CD4-positive, alpha-beta T cell treated with Interferon alpha-2 for 1 hour (primary cell): ENCODE results near the gene PLAC1.

Experiments
- DNase-seq, 2 donors: peaks; one replicate each; pipeline ENCODE4 v3.0.0-alpha.2; 2020 to 2022

Gene PLAC1

DNA sequence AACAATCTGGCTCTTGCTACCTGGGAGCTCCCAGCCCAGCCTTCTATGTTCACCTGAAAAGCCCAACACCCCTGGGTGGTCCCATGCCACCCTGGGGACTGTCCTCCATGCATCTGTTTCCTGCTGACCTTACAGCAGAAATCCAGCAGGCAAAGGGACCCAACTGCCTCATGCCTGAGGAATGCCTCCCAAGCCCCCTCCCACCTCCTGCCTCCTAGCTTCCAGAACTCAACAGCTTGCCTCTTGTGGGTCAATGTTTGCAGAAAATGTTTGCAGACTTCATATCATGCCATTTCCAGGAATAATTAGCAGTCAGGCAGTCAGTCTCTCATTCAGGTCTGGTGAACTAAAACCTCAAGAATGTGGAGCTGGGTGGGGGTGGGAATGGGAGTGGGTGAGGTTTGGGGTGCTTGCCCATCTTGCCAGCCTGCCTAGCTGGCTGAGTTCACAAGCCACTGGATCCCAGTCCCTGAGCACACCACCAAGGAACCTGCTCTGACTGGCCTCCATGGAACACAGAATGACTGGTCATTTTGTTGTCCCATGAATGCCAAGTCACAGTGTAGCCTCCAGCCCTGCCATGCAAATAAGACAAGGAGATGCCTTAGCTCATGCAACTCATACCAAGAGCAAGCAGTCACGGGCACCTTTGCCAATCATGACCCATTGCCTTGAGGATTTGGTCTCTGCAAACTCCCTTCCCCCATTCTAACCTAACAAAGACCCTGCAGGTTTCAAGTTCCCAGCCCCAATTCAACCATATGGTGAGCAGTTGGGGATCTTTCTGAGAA, 12.1 kb upstream of the PLAC1 start:
- DNase-seq = no peak

DNA sequence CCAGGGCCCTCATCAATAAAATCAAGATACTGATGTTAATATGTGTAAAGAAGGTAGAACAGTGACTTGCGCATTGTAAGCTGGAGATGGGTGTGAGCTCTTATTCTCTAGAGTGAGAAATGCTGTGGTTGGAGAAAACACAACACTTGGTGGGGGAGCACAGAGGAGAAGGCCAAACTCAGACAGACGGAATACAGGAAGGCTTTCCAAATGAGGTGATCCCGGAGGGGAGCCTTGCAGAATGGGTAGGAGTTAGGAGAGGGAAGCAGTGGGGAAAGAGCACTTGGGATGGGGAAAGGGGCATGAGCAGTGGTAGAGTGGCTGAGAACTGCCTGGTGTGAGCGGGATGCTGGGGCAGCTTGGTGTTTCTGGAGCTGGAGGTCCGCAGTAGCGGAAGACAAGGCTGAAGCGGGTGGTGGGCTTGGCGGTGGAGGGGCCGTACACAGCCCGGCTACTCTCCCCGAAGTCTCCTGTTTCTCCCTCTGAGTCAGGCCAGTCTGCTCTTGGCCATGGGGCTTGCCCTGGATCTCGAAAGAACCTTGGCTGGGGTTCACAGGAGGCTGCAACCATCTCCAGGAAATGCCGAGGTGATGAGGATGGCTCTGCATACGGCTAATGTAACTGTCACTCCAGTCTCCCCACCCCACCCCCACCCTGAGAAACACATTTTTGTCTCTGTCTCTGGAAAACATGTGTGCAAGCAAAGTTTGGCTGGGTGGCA, 11.3 kb upstream of the PLAC1 start:
- DNase-seq = no peak

DNA sequence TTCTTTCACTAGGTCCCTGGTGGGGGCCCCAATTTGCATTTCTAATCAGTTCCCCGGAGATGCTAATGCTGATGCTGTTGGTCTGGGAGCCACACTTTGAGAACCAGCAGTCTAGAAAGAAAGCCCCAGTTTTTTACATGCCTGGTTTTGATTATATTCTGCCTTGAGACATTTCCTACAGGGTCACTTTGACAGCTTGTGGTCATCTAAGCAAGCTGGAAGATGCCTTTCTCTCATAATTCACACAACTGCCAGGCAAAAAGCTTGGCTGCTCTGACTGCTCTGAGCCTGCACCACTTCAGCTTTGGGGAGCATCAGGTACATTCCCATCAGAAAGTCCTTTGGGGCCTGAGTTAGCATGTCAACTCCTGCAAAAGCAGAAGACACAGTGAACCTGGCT, 5.9 kb upstream of the PLAC1 start:
- no peak for DNase-seq

DNA sequence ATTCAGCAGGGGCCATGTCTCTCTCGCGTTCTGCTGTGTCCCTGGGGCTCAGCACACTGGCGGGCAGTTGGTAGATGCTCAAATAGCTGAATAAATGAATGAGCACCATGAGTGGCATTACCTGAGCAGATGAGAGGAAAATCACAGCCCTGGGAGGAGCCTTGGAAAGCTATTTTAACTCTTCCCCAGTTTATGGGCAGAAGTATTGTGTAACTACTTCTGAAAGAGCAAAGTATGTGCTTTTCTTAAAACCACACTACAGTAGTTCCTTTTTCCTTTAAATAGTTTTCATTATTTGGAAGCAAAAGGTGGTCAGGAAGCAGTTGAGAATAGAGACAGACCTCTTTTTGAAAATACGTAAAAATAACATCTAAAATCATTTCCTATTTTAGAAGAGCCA, 3.0 kb upstream of the PLAC1 start:
- DNase-seq = no peak

DNA sequence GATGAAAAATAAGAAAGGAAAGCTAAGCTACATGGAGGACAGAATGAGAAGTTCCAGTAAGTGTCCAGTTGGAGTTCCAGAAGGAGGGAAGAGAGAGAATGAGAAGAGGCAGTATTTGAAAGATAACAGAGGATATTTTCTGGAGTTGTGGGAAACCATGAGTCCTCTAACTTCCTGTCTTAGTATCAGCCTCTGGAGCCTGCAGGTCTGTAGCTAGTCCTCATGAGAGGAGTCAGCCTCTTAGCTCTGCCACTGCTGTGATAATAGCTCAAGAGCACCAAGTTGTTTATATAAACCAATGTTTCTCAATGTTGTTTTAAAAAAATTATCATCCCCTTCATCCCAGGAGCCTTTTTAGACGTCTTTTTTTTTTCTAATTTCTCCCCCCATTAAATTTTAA, 2.4 kb upstream of the PLAC1 start:
- DNase-seq = no peak

DNA sequence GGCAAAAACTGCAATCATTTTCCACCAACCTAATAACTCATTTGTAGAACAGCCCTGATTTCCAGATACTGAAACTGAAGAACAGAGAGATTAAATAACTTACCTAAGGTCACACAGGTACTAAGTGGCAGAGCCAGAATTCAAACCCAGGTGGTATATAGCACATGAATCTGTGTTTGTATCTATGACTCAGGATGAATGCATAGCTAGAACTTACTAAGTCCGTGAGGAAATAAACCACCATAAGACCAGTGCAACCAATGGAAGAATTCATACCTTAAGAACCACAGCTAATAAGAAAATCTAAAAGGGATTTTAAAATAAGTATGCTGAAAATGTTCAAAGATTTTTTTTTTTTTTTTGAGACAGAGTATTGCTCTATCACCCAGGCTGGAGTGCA, 1.5 kb upstream of the PLAC1 start:
- no peak for DNase-seq

DNA sequence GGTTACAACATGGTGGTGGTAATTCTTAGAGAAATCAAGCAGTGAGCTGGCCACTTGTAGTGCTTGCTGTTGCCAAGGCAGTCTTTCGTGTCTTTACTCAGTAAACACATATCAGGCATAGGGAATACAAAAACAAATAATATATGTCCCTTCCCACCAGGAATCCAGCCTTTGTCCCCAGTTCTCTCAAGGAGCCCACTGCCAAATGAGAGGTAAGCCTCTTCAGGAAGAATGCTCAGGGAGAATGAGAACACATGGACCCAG, 421 bp upstream of the PLAC1 start:
- DNase-seq = no peak

DNA sequence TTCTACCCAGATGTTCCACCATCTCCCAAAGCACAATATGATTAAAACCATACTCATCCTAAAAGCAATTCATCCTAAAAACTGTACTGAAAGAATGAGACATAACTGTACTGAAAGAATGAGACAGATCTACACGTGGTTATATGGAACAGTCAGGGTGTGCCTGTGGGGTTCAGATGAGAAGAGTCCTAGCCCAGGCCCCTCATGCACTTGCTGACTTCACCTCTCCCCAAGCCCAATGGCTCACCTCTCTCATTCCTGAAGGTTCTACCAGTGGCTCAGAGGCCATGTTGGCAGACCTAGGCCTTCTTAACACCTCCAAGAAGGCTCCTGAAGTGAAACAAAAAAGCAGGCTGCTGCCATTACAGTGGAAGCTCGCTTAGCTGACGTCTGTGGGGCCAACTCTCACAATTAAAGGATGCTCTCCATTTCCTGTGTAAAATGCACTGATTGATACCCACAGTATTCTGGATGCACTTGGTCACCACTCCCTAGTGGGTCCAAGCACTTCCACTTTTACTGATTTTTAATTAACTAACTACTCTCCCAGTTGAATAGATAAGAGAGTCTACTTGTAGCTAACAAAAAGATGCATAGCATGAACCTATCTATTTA, 3.8 kb downstream of the PLAC1 start:
- DNase-seq = no peak

DNA sequence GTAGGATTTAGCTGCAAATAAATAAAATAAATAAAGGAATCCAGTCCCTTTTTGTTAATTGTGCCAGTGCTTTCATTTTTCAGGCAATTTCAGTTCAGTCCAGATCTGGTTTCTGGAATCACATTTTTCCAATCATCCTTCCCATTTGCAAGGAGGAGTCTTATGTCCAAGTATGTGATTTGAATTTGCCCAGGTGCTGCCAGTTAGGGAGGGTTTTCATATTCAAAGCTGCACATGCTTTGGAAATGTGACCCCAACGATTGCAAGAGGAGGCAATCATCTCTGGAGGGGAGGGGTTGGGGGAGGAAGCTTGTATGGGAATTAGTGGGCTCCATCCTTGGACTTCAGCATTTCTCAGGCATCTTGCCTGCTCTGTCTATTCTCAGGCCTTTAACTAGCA, 4.4 kb downstream of the PLAC1 start:
- no peak for DNase-seq

DNA sequence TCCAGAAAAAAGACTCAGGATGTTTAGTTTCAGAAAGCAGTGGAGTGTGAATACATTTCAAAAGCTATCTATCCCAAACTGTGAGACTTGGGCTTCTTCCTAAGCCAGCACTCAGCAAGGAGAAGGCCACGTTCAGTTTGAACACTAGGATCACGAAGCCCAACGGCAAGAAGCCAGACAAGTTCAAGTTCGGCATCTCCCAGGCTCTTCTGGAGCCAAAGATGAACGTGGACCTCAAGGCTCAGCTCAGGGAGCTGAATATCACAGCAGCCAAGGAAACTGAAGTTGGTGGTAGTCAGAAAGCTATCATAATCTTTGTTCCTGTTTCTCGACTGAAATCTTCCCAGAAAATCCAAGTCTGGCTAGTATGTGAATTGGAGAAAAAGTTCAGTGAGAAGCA, 7.6 kb downstream of the PLAC1 start:
- DNase-seq = no peak

DNA sequence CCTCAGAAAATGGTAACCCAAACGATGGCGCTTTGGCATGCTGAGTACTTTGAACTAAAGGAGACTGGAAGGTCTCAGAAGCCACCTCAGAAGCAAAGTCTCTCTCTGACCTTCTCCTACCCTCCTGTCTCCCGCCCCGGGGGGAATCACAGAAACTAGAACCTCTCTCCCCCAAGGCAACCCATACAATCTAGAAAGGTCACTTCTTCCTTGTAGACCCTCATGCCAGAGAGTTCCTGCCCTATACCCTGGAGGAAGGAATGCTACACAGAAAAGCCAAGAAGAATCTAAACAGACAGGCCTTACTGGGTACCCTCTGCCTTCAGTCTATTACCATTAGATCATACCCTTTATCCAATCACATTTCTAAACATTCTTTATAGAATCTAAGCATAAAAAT, 8.5 kb downstream of the PLAC1 start:
- DNase-seq = no peak

DNA sequence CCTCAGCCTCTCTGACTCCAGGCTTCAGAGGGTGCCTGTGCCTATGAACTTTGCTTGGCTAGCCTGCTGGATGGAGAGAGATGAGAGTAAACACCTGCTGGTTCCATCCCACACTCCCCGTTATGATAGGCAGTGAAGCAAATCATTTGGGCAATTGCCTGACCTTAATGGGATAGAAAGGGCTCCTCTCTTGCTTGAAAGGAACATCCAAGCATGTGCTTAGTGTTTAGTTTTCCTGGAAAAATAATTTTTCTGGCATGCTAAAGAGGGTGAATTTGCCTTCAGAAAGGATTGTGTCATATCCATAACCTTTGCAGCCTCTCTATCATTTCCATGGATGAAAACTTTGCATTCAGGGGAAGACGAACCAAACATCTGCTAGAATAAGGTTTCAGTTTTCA, 10.8 kb downstream of the PLAC1 start:
- no peak for DNase-seq

DNA sequence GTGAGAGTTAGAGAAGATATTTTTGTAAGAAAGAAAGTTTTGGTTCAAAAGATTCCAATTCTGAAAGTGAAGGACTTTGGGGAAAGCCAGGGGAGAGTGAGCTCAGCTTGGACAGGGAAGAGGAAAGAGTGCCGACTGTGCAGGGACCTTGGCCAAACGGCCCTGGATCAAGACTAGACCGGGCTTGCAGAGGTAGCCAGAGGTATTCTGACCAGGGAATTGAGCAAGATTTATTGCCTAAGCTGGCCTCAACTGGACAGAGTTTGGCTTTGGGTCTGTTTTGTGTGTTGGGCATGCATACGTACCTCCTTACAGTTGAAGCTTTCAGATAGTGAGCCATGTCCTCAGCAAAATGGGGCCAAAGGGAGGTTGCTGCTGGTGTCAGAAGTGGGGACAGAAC, 11.6 kb downstream of the PLAC1 start:
- no peak for DNase-seq

DNA sequence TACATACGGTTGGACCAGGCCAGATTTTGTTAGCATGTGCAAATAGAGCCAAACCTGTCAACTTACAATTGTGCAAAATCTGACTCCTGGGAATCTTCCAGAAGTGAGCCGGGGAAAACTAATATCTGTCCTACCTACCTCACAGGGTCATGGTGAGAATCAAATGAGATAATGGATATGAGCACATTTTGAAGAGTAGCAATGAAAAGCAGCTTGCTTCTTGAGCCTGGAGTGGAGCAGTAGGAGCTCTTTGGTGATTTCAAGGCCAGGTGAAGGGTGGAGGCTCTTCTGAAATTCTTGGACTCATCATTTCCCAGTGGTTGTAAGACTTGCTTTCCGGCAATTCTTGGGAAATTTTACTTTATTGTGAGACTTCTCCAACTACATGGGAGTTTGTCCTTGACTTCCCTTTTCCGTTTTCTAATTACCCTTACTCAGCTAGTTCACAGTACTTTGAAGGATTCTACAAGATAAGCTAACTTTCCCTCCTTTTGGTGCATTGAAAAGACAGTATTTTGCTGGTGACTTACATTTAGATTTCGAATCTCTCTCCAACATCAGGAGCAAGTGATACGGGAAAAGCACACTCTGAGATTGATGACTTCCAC, 12.2 kb downstream of the PLAC1 start:
- DNase-seq = no peak

DNA sequence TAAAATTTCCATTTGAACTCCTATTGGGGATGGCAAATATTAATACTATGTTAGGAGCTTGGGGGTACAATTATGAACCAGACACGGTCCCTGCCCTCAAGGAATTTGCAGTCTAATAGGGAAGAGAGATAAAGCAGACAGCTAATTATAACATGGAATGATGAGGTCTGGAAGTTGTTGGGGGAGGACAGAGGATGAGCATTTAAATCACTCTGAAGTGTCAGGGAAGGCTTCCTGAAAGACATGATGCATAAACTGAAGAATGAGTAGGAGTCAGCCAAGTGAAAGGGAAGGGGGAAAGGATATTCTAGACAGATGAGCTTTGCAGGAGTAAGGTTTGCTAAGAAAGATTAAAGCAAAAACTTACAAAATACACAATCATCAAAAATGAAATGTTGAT, 15.9 kb downstream of the PLAC1 start:
- DNase-seq = no peak

DNA sequence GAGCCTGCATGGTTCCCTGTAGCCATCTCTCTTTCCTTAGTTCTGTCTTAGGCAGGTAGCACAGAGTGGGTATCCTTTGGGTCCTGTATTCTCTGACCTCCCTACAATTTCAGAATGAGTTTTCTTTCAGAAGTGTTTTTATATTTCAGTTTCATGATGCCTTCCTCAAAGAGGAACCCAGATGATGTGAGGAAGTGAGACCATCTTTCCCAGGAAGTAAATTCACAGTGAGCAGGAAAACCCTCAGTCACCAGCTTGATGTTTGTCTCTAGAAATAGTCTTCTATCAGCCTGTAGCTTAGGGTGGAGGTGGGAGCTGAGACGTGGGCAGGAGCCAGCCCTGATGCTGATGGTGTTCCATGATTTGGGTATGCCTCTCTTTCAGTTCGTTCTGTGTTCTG, 16.9 kb downstream of the PLAC1 start:
- DNase-seq = no peak

DNA sequence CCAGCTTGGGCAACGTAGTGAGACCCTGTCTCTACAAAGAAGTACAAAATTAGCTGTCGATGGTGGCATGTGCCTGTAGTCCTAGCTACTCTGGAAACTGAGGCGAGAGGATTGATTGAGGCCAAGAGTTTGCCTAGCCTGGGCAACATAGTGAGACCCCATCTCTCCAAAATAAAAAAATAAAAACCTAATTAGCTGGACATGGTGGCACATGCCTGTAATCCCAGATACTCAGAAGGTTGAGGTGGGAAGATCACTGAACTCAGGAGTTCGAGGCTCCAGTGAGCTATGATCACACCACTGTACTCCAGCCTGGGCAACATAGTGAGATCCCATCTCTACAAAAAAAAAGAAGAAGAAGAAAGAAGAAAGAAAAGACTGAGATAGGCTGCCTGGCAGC, 17.4 kb downstream of the PLAC1 start:
- DNase-seq = no peak

DNA sequence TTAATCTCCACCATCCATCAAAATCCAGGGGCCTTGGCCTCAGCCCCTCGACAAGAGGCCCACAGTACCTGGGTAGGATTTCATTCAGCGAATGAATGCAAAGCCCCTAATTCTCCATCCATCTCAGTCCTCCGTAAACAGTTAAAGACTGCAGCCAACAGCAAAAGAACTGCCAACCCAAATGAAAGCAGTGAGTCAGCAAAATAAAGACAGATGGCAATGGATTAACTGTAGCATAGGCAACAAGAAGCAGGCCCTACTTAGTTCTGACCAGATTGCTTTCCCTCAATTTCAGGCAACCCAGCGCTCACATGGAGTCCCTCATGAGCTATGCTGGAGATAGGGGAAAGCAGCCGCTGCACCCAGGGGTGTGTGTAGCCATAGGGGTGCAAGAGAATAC, 21.4 kb downstream of the PLAC1 start:
- DNase-seq = no peak

DNA sequence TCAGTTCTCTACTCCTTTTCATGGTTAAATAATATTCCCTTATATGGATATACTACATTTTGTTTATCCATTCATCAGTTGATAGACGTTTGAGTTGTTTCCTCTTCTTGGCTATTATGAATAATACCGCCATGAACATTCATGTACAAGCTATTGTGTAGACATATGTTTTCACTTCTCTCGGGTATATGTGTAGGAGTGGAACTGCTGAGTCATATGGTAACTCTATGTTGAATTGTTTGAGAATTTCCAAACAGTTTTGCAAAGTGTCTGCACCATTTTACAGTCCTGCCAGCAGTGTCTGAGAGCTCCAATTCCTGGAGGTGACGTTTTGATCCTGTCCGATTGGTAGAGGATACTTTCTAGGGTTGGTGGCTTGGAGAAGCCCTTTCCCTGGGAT, 23.6 kb downstream of the PLAC1 start:
- DNase-seq = no peak

DNA sequence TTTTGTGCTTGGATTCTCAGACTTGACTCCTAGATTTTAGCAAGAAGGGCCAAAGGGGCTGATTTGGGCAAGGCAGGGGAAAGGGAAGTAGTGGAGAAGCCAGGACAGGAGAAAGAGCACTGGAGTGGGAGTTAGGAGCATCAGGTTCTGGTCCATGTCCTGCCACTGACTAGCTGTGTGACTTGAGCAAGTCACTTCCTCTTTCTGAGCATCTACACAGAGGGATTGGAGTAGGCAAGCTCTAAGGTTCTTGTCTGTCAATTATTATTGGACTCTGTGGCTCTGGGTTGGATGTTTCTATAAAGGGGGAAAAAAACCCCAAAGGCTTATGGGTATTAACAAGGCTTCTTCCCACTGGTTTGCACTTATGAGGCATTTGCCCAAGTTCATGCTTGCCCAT, 24.4 kb downstream of the PLAC1 start:
- DNase-seq = no peak

DNA sequence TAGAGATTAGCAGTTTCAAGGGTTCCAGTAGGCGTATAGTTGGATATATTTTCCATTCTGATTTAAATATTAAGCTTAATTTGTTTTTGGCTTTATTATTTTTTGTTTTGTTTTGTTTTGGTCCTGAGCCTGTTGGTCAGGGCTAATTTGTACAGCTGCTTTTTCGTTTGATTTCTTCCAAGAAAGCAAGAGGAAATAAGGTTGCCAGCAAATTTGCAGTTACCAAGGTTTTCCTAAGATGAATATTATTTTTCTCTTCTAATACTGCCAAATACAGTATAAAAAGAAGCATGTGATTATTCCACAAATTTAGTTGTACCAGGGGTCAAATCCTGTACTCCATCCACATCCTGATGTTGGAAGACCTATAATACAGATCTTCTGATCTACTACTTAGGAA, 24.9 kb downstream of the PLAC1 start:
- DNase-seq = no peak

DNA sequence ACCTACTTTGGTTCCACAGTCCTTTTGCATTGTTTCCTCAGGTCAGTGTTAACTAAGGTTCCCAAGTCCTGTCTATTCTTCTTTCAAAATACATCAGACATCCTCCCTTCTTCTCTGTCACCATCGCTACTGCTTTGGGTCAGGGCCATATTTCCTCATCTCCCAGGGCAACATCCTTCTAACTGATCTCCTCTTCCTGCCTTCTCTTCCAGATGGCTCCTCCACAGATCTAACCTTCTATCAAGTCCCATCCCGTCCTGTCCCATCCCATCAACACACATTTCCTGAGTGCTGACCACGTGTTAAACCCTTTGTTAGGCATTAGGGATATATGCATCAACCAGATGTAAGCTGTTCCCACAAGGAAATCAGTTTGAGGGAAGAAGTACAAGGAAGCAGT, 25.9 kb downstream of the PLAC1 start:
- no peak for DNase-seq

DNA sequence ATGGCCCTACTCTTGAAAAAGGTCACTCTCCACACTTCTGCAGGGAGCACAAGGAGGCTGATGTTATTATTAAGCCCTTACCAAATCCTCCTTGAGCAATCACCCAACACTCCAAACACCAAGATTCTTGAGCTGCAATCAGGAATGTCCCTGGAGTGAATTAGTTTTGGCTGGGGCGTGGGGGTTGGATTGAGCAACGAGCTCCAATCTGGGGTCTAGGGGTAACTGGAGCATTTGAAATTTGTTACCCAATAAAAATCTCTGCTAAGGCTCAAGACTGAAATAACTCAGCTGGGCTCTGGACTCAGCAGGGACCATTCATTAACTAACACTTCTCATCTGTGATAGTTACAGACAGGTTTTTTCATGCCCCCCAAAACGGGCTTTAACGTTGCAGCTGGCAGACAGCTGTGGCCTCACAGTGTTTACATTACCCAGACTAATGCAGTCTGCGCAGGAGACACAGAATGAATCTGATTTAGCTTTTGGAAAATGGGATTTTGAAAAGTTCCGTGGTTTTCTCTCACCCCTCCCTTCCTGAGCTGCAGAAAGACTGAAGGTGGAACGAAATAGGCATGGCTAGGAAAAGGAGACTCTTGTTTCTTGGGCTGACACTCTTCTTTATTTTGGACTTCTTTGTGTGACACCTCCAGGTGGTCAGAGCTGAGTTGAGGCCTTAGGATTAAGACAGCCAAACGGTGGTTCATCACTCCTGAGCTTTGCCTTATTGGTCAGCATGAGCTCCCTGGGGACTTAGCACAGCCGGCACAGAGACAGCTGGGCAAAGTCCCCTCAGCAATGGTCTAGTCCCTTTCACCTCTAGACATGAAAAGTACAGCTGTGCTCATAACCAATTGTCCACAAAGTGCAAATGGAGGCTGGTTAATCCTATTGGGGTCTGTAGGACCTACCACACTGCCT, 26.6 kb downstream of the PLAC1 start:
- no peak for DNase-seq
